Hepatocyte (in vitro differentiated cells): ENCODE results near the gene SERPINA5. TPM values are rescaled to one million over a fixed set of nuclear protein-coding genes. Genes with fewer than 3 reads are reported as not detected.
"Not testable (repeated sequence)": the region's sequence is repeated elsewhere in the genome, so short reads cannot be mapped to it uniquely, and the experiment has no call there.

Source experiments
- DNase-seq: peaks from one replicate; pipeline ENCODE4 v3.0.0-alpha.2; 2016; ENCODE audit warnings: low spot score
- H2AFZ ChIP-seq: fragments of 200-600 bp; sonication (generic); 2 replicates; pipeline ENCODE4 v1.6.0; 2016; ENCODE audit warnings: antibody characterized with exemption, mild to moderate bottlenecking
- H3K27ac ChIP-seq: fragments of 200-600 bp; sonication (generic); 2 replicates; pipeline ENCODE4 v1.5.1; 2016; ENCODE audit warnings: mild to moderate bottlenecking
- H3K27me3 ChIP-seq: fragments of 200-600 bp; sonication (generic); 2 replicates; pipeline ENCODE4 v1.6.1; 2016
- H3K36me3 ChIP-seq: fragments of 200-600 bp; sonication (generic); replicated peaks from 2 replicates; pipeline ENCODE4 v1.5.1; 2016; ENCODE audit warnings: low read depth; ENCODE audit not compliant: insufficient read depth
- H3K4me1 ChIP-seq: fragments of 200-600 bp; sonication (generic); 2 replicates; pipeline ENCODE4 v1.5.1; 2016; ENCODE audit warnings: mild to moderate bottlenecking, moderate library complexity; ENCODE audit not compliant: insufficient read depth
- H3K4me2 ChIP-seq: fragments of 200-600 bp; sonication (generic); 2 replicates; pipeline ENCODE4 v1.6.0; 2016
- H3K4me3 ChIP-seq: fragments of 200-600 bp; sonication (generic); 2 replicates; pipeline ENCODE4 v1.5.1; 2016; ENCODE audit warnings: mild to moderate bottlenecking
- H3K79me2 ChIP-seq: fragments of 200-600 bp; sonication (generic); 2 replicates; pipeline ENCODE4 v1.6.0; 2017; ENCODE audit warnings: mild to moderate bottlenecking
- H3K9me2 ChIP-seq: fragments of 200-600 bp; sonication (generic); replicated peaks from 2 replicates; pipeline ENCODE4 v1.6.0; 2017; ENCODE audit warnings: mild to moderate bottlenecking; ENCODE audit not compliant: insufficient read depth
- H3K9me3 ChIP-seq: fragments of 200-600 bp; sonication (generic); 2 replicates; pipeline ENCODE4 v1.5.1; 2016; ENCODE audit warnings: low read depth, mild to moderate bottlenecking
- H4K20me1 ChIP-seq: fragments of 200-600 bp; sonication (generic); 2 replicates; pipeline ENCODE4 v1.6.0; 2016; ENCODE audit warnings: mild to moderate bottlenecking; ENCODE audit not compliant: insufficient read depth, poor library complexity, severe bottlenecking
- CTCF ChIP-seq: fragments of 200-600 bp; sonication (generic); IDR thresholded peaks from 2 replicates; pipeline ENCODE4 v1.5.1; 2016; ENCODE audit warnings: antibody characterized with exemption, mild to moderate bottlenecking; ENCODE audit not compliant: poor library complexity
- EZH2 ChIP-seq: fragments of 200-600 bp; sonication (generic); IDR thresholded peaks from 2 replicates; pipeline ENCODE4 v1.6.1; 2016; ENCODE audit warnings: antibody characterized with exemption, mild to moderate bottlenecking, borderline replicate concordance
- EZH2phosphoT487 ChIP-seq: fragments of 200-600 bp; sonication (generic); IDR thresholded peaks from one replicate; pipeline ENCODE4 v1.6.1; 2018; ENCODE audit warnings: antibody characterized with exemption, mild to moderate bottlenecking, low read depth, moderate library complexity; ENCODE audit not compliant: unreplicated experiment, severe bottlenecking
- WGBS: methylation state at CpG from one replicate; pipeline ENCODE4 v1.1.6; 2016; ENCODE audit warnings: low lambda C conversion rate; ENCODE audit errors: missing lambda C conversion rate; 5-methylcytosine and 5-hydroxymethylcytosine counted together
- polyA plus RNA-seq: library from polyadenylated mRNA; unstranded; fragments of >200 nt; fragmentation: Nextera tagmentation; extraction: Ambion mirVana; gene quantifications from 2 replicates; pipeline ENCODE4 v1.2.1, GENCODE V29; 2016
- total RNA-seq: library from RNA; depleted of rRNA; stranded (reverse); fragments of >200 nt; gene quantifications from 2 replicates; pipeline ENCODE4 v1.2.3, GENCODE V29; 2014

Gene SERPINA5
- total and polyA plus RNA-seq, 2 experiments from 2014 or later: 88.8 to 98.7 TPM

GRCh38 chr14:94601884-94602391 is 20.7 kb downstream of the SERPINA5 start:
- H3K9me3 ChIP-seq: no peaks in the 10 kb centered on the region
- no peaks in the 10 kb centered on the region for H3K9me2 ChIP-seq
- H4K20me1 ChIP-seq: no peaks in the 10 kb centered on the region
- H3K4me2 ChIP-seq: no peak overlapping the region
- H3K27ac ChIP-seq: peak overlapping the region; percentile 98
- no peaks in the 10 kb centered on the region for H3K79me2 ChIP-seq
- H3K27me3 ChIP-seq: no peaks in the 10 kb centered on the region
- H3K4me1 ChIP-seq: peaks cover 41% of the 10 kb centered on the region
- TF ChIP-seq CTCF (no peak), EZH2phosphoT487 (no peak), EZH2 (no peak)
- peak overlapping the region; percentile 36 for H2AFZ ChIP-seq
- no peak overlapping the region for H3K4me3 ChIP-seq
- WGBS: 34% methylated on average over 6 of the region's 6 CpGs
- no peaks in the 10 kb centered on the region for H3K36me3 ChIP-seq
- DNase-seq: peak; percentile 72

DNA sequence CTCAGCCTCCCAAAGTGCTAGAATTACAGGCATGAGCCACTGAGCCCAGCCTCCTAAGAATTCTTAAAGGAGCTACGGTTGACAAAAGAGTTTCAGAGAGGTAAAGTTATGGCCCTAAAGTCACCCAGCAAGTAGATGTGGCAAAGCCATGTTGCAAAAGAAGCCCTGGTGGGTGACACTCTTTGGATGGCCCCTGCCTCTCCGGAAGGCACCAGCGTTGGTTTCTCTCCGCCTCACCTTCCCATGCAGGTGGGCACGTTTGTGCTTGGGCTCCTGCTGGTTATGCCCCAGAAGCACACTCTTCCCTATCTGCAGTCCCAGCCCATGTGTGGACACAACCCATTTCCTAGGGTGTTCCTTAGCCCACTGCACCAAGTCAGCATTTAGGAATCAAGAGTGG is 21.5 kb downstream of the SERPINA5 start:
- no peak overlapping the region for H2AFZ ChIP-seq

DNA sequence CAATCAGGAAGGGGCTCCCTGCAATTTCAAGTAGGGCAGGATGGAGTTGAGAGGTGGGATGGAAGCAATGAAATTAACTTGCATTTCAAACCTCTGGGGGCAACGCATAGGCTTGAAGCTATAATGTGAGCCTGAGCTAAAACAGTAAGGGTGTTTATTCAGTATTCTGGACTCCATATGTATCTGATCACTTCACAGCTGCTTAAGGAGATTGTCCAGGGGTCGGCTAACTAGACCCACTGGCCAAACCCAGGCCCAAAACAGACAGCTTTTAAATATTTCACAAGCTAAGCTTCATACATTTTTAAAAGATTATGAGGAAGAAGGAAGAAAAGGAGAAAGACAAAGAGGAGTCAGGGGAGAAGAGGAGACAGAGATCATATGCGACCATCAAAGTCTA is 24.1 kb downstream of the SERPINA5 start:
- Histone ChIP-seq H3K9me2 (no peaks in the 10 kb centered on the region), H3K4me2 (no peak overlapping the region), H3K36me3 (no peaks in the 10 kb centered on the region), H3K9me3 (no peaks in the 10 kb centered on the region), H3K27ac (no peak overlapping the region), H3K27me3 (no peaks in the 10 kb centered on the region), H3K4me3 (no peak overlapping the region), H3K4me1 (peaks cover 17% of the 10 kb centered on the region), H2AFZ (no peak overlapping the region), H4K20me1 (no peaks in the 10 kb centered on the region), H3K79me2 (no peaks in the 10 kb centered on the region)
- TF ChIP-seq EZH2 (no peak), CTCF (no peak), EZH2phosphoT487 (no peak)
- WGBS: 78% methylated on average over 3 of the region's 3 CpGs
- no peak for DNase-seq

More for the DNA sequence above, 21.5 kb downstream of the SERPINA5 start:
- H3K4me3 ChIP-seq: no peak overlapping the region
- H3K4me2 ChIP-seq: no peak overlapping the region
- peaks cover 40% of the 10 kb centered on the region for H3K4me1 ChIP-seq
- no peak for DNase-seq
- H3K36me3 ChIP-seq: no peaks in the 10 kb centered on the region
- WGBS: 95% methylated on average over 5 of the region's 5 CpGs
- H3K27ac ChIP-seq: peak overlapping the region; percentile 98
- TF ChIP-seq EZH2 (no peak), EZH2phosphoT487 (no peak), CTCF (no peak)
- H3K9me2 ChIP-seq: no peaks in the 10 kb centered on the region
- no peaks in the 10 kb centered on the region for H3K79me2 ChIP-seq
- H3K9me3 ChIP-seq: no peaks in the 10 kb centered on the region
- H4K20me1 ChIP-seq: no peaks in the 10 kb centered on the region
- no peaks in the 10 kb centered on the region for H3K27me3 ChIP-seq

GRCh38 chr14:94608966-94609365 is 27.7 kb downstream of the SERPINA5 start:
- H3K4me2 ChIP-seq, H3K4me3 ChIP-seq: not testable (repeated sequence)

More at GRCh38 chr14:94608966-94609365, 27.7 kb downstream of the SERPINA5 start:
- H4K20me1 ChIP-seq, H3K27me3 ChIP-seq, H3K9me3 ChIP-seq, H3K36me3 ChIP-seq, H3K79me2 ChIP-seq, DNase-seq, H3K9me2 ChIP-seq, H3K27ac ChIP-seq, H2AFZ ChIP-seq: not testable (repeated sequence)
- WGBS: 81% methylated on average over 1 of the region's 1 CpG
- peaks cover 15% of the 10 kb centered on the region for H3K4me1 ChIP-seq
